A673 (cell line): ENCODE measurements around the gene SLC5A7.

Experiments used
- EZH2 ChIP-seq: fragments of 200-600 bp; sonication (generic); IDR thresholded peaks from 2 replicates; pipeline ENCODE4 v1.6.1; 2017; ENCODE audit warnings: borderline replicate concordance, low read depth, mild to moderate bottlenecking, mixed read lengths, antibody characterized with exemption, low read length; ENCODE audit not compliant: poor library complexity, severe bottlenecking
- TF ChIP-seq, protein P1 (sequence below): fragments of 300-800, 200-600 bp; sonication (generic); conservative IDR thresholded peaks from 2 replicates; pipeline ENCODE4 v1.5.1; 2017; ENCODE audit warnings: low read depth, mild to moderate bottlenecking, antibody characterized with exemption, low read length, moderate library complexity, mixed read lengths

DNA sequence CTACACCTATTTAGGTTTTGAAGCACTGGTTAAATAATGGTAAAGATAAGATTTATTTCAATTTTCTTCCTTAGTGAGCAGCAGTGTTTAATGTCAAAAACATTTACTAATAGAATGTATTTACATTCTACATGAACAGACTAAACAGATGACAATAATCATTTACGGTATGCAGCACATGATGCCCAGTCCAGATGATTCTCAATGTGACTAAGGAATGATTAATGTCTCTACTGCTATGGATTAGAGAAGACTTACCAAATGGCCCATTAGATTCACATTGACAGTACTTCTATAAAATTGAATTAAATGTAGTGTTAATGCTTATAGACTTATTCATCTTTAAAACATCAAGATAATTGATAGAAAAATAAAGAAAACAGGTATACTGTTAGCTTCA, 22.1 kb upstream of the SLC5A7 start:
- TF ChIP-seq, protein P1, sequence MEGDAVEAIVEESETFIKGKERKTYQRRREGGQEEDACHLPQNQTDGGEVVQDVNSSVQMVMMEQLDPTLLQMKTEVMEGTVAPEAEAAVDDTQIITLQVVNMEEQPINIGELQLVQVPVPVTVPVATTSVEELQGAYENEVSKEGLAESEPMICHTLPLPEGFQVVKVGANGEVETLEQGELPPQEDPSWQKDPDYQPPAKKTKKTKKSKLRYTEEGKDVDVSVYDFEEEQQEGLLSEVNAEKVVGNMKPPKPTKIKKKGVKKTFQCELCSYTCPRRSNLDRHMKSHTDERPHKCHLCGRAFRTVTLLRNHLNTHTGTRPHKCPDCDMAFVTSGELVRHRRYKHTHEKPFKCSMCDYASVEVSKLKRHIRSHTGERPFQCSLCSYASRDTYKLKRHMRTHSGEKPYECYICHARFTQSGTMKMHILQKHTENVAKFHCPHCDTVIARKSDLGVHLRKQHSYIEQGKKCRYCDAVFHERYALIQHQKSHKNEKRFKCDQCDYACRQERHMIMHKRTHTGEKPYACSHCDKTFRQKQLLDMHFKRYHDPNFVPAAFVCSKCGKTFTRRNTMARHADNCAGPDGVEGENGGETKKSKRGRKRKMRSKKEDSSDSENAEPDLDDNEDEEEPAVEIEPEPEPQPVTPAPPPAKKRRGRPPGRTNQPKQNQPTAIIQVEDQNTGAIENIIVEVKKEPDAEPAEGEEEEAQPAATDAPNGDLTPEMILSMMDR, result no peak
- TF ChIP-seq EZH2, result no peak
